Astrocyte of the cerebellum (primary cell): ENCODE data around the gene FMO3.

Experiments used
- DNase-seq: peaks from one replicate; pipeline ENCODE4 v3.0.0-alpha.2; 2011; ENCODE audit warnings: low read depth
- H3K4me3 ChIP-seq: 2 replicates; pipeline ENCODE4 v1.5.1; 2011; ENCODE audit warnings: mild to moderate bottlenecking, low read depth, low read length, moderate library complexity
- in situ Hi-C: cut with HindIII; loops from 2 replicates; pipeline ENCODE4 v1.10.0; 2017; ENCODE audit warnings: low sequenced_read_pairs
- TF ChIP-seq, protein P1 (sequence below): IDR thresholded peaks from 2 replicates; pipeline ENCODE4 v1.5.1; 2012; ENCODE audit warnings: low read length, low read depth, moderate library complexity, mild to moderate bottlenecking; ENCODE audit errors: missing control alignments

FMO3 gene

GRCh38 chr1:171075041-171075440, 15.7 kb upstream of the FMO3 start:
- no peak overlapping the region for H3K4me3 ChIP-seq
- in situ Hi-C loops, result no loop called here
- TF ChIP-seq, protein P1, sequence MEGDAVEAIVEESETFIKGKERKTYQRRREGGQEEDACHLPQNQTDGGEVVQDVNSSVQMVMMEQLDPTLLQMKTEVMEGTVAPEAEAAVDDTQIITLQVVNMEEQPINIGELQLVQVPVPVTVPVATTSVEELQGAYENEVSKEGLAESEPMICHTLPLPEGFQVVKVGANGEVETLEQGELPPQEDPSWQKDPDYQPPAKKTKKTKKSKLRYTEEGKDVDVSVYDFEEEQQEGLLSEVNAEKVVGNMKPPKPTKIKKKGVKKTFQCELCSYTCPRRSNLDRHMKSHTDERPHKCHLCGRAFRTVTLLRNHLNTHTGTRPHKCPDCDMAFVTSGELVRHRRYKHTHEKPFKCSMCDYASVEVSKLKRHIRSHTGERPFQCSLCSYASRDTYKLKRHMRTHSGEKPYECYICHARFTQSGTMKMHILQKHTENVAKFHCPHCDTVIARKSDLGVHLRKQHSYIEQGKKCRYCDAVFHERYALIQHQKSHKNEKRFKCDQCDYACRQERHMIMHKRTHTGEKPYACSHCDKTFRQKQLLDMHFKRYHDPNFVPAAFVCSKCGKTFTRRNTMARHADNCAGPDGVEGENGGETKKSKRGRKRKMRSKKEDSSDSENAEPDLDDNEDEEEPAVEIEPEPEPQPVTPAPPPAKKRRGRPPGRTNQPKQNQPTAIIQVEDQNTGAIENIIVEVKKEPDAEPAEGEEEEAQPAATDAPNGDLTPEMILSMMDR, result no peak
- no peak for DNase-seq

DNA sequence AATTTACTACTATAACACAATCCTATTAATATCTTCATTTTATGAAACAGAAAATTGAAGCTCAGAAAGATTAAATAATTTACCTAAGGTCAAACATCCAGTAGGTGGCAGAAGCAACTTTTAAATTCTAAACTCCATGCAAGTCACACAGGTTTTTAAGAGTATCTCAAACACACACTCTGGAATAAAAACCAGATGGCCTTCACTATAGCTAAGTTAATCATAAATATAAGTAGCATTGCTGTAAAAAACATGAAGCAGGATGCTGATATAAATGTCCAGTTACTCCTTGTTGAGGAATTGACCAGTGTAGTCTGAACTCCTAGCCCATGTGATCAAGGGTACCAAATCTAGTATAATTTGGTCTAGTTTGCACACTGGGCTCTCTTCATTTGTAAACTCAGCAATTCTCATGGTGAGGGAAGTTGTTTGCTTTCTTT, 9.4 kb upstream of the FMO3 start:
- DNase-seq, result peak; percentile 63

GRCh38 chr1:171081763-171082201, 8.9 kb upstream of the FMO3 start:
- in situ Hi-C loops, result loop anchor here (5.0 kb wide), 2 partner anchors 61 to 146 kb away; no protein-coding TSS in a partner anchor
- no peak overlapping the region for H3K4me3 ChIP-seq
- TF ChIP-seq, protein P1, result no peak
- DNase-seq, result no peak

More for the DNA sequence above, 9.4 kb upstream of the FMO3 start:
- TF ChIP-seq, protein P1, result no peak
- in situ Hi-C loops, result loop anchor here (5.0 kb wide), 2 partner anchors 61 to 146 kb away; no protein-coding TSS in a partner anchor
- no peak overlapping the region for H3K4me3 ChIP-seq

DNA sequence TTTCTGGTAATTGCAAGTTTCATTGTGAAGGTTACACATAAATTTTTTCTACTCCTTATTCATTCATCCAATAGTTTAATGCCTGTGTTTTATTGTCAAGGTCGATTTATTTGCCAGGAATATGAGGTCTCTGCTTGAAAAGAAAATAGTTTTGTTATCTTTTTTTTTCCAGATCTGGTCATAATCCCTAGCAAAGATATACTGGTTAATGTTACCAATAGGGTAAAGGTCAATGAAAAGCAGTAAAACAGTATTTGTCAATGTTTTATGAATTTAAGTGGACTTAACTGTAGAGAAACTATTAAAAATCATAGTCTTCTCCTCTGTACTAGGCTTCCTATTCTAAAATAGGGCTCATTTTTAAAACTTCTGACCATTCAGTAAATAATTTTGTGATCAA, 8.1 kb upstream of the FMO3 start:
- in situ Hi-C loops, result loop anchor here (5.0 kb wide), 2 partner anchors 60 to 145 kb away; no protein-coding TSS in a partner anchor
- TF ChIP-seq, protein P1, result no peak
- no peak for DNase-seq
- no peak overlapping the region for H3K4me3 ChIP-seq

DNA sequence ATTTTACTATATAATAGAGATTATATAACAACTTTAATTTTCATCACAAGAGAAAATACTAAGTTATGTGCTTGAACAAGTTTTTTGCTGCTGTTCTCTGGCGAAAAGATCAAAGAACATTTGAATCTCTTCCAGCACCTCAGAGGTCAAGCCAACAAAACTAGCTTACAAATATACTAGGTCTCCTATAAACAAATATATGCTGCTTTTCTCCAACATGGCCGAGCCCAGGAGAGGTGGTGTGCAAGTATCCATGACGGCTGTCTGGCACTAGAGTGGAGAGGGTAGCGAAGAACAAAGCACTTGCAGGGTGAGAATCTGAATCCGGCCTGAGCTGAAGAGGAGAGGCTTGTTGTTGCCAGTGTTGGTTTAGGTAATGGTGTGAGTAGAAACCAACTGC, 7.5 kb upstream of the FMO3 start:
- in situ Hi-C loops, result loop anchor here (5.0 kb wide), 2 partner anchors 59 to 144 kb away; no protein-coding TSS in a partner anchor
- DNase-seq, result no peak
- TF ChIP-seq, protein P1, result no peak
- H3K4me3 ChIP-seq, result no peak overlapping the region

DNA sequence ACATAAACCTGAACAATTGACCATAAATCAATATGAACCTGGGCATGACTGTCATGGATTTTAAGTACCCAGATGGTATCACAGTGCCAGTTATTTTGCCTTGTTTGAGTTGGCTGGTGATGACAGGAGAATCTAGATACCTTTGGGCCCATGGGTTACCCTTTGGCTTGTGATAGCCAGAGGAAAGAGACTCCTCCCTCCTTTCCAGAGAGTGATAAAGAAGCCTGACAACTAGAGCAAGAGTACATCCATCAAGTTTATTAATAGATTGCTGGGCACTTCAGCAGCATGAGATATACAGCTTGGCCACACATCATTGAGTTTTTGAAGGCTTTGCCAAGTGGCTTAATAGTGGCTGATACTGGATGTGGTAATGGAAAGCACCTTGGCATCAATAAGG, 6.6 kb upstream of the FMO3 start:
- in situ Hi-C loops, result loop anchor here (5.0 kb wide), 2 partner anchors 58 to 143 kb away; no protein-coding TSS in a partner anchor
- no peak overlapping the region for H3K4me3 ChIP-seq
- DNase-seq, result no peak
- TF ChIP-seq, protein P1, result no peak
